ENCODE data around the gene REPS2.
"Not testable (repeated sequence)": the region's sequence is repeated elsewhere in the genome, so short reads cannot be mapped to it uniquely, and the experiment has no call there.

Gene REPS2

GRCh38 chrX:16946361-16946964, at the start of gene REPS2:
REPS2 (plus strand) TSS chrX:16946658; CDS start chrX:16946862, 204 bp downstream.
- no peak for FAIRE-seq

GRCh38 chrX:16897445-16897844, 49.0 kb upstream of the REPS2 start:
- FAIRE-seq: no peak

- FAIRE-seq: peak; percentile 66
These were observed 43.0 kb upstream of the REPS2 start for GRCh38 chrX:16903274-16904022.

- FAIRE-seq: no peak
These were observed 36.1 kb upstream of the REPS2 start for GRCh38 chrX:16910376-16910775.

GRCh38 chrX:16914058-16914457, 32.4 kb upstream of the REPS2 start:
- no peak for FAIRE-seq

GRCh38 chrX:16916561-16916960, 29.9 kb upstream of the REPS2 start:
- FAIRE-seq: no peak

- FAIRE-seq: no peak
These were observed 29.3 kb upstream of the REPS2 start for GRCh38 chrX:16917120-16917519.

- no peak for FAIRE-seq
These were observed 27.5 kb upstream of the REPS2 start for GRCh38 chrX:16918979-16919378.

- FAIRE-seq: no peak
These were observed 26.4 kb upstream of the REPS2 start for GRCh38 chrX:16920075-16920474.

GRCh38 chrX:16923157-16923556, 23.3 kb upstream of the REPS2 start:
- FAIRE-seq: no peak

- no peak for FAIRE-seq
These were observed 21.6 kb upstream of the REPS2 start for GRCh38 chrX:16924631-16925480.

- FAIRE-seq: no peak
These were observed 16.1 kb upstream of the REPS2 start for GRCh38 chrX:16930392-16930791.

GRCh38 chrX:16931371-16931770, 15.1 kb upstream of the REPS2 start:
- FAIRE-seq: no peak

- no peak for FAIRE-seq
These were observed 14.4 kb upstream of the REPS2 start for GRCh38 chrX:16931855-16932575.

- FAIRE-seq: no peak
These were observed 12.3 kb upstream of the REPS2 start for GRCh38 chrX:16934185-16934584.

GRCh38 chrX:16946971-16947562, 609 bp downstream of the REPS2 start:
- FAIRE-seq: no peak

- no peak for FAIRE-seq
These were observed 4.0 kb downstream of the REPS2 start for GRCh38 chrX:16950423-16950822.

GRCh38 chrX:16953606-16954211, 7.3 kb downstream of the REPS2 start:
- FAIRE-seq: peak; percentile 49

- no peak for FAIRE-seq
These were observed 11.3 kb downstream of the REPS2 start for GRCh38 chrX:16957751-16958150.

- FAIRE-seq: no peak
These were observed 11.9 kb downstream of the REPS2 start for GRCh38 chrX:16958356-16958755.

GRCh38 chrX:16962661-16963060, 16.2 kb downstream of the REPS2 start:
- not testable (repeated sequence) for FAIRE-seq

- peak; percentile 43 for FAIRE-seq
These were observed 16.8 kb downstream of the REPS2 start for GRCh38 chrX:16963216-16963615.

Measured in colon (tissue), 2 donors.